HepG2 (cell line): ENCODE measurements around the gene CHRM3.

ENCODE experiments used
- CREB1 ChIP-seq, 2 experiments: fragments of 450-650 bp in 1 of 2; IDR thresholded peaks; 2 replicates each; pipeline ENCODE4 v1.6.1; 2016 to 2017; ENCODE audit warnings: control low read depth in 1 of 2, mild to moderate bottlenecking in 1 of 2, missing compliant biosample characterization in 1 of 2, missing genetic modification characterization in 1 of 2
- EZH2 ChIP-seq: conservative IDR thresholded peaks from 2 replicates; pipeline ENCODE4 v1.6.1; 2012; ENCODE audit warnings: mild to moderate bottlenecking, low read depth, low read length, moderate library complexity
- RFX5 ChIP-seq: IDR thresholded peaks from 2 replicates; pipeline ENCODE4 v1.6.1; 2011; ENCODE audit warnings: low read depth, low read length, improper control_type of control experiment
- SRSF1 ChIP-seq: fragments of 200-400 bp; formaldehyde crosslinking; optimal IDR thresholded peaks from 2 replicates; pipeline ENCODE3; 2017; ENCODE audit warnings: mild to moderate bottlenecking, low read depth, low read length, moderate library complexity

DNA sequence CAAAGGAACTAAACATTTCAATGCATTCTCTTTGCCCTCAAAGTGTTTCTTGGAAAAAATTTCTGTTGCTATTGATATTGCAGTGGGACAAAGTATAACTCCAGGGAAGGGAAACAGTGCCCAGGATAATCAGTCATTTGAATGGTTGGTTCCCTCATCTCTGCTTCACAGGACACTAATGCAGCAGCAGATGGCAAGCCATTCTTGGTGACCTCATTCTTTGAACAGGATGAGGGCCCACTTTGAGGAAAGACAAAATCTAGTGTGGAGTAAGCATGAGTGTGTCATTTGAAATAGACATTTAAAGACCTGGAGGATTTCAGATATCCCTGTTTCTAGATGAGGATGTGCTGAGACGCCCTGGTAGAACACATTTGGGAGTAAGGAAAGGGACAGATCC lies 32.3 kb downstream of the CHRM3 start:
- TF ChIP-seq EZH2: no peak
- no peak for TF ChIP-seq RFX5
- TF ChIP-seq SRSF1: no peak
- TF ChIP-seq CREB1 (IDR thresholded peaks at IDR 0.05): no peak
- TF ChIP-seq CREB1 (CRISPR knock-in tag; IDR thresholded peaks at IDR 0.05): no peak
